Measurements from ENCODE around the gene MYL4. TPM values are rescaled to one million over a fixed set of nuclear protein-coding genes. Genes with fewer than 3 reads are reported as not detected.

The MYL4 gene
- total and polyA plus RNA-seq, 12 donors: 0.36 to 4.9 (median 0.98) TPM; not detected in 6

DNA sequence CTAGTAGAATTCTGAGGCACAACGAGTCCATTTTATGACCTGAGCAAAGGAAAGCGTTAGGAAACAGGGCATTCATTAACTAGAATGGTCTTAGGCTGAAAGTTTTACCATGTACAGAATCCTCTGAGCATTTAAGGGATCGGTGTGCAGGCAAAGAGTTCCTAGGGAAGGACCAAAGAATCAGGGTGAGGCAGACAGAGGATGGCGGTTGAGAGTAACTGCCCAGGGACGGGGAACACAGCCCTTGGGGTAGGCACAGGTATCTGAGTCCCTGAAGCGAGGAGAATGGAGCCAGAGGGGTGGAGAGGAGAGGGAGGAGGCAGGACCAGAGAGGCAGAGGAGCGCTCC lies 30.4 kb downstream of the MYL4 start:
- H3K4me1 ChIP-seq (replicated peaks in 1 of 2): peaks cover 8 to 19% of the 10 kb centered on the region in 2 donors
- intact Hi-C loops (cut with DNase I): loop anchor here in 1 of 2 donors (10.0 kb wide), 1 partner anchor 65 kb away; no protein-coding TSS in a partner anchor
- peak overlapping the region; percentile 52 to 94 (median 70) for H3K27ac ChIP-seq
- TF ChIP-seq, protein P1, sequence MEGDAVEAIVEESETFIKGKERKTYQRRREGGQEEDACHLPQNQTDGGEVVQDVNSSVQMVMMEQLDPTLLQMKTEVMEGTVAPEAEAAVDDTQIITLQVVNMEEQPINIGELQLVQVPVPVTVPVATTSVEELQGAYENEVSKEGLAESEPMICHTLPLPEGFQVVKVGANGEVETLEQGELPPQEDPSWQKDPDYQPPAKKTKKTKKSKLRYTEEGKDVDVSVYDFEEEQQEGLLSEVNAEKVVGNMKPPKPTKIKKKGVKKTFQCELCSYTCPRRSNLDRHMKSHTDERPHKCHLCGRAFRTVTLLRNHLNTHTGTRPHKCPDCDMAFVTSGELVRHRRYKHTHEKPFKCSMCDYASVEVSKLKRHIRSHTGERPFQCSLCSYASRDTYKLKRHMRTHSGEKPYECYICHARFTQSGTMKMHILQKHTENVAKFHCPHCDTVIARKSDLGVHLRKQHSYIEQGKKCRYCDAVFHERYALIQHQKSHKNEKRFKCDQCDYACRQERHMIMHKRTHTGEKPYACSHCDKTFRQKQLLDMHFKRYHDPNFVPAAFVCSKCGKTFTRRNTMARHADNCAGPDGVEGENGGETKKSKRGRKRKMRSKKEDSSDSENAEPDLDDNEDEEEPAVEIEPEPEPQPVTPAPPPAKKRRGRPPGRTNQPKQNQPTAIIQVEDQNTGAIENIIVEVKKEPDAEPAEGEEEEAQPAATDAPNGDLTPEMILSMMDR (IDR thresholded peaks at IDR 0.05): no peak
- TF ChIP-seq POLR2A (IDR thresholded peaks at IDR 0.05): no peak
- no peak for DNase-seq
- H3K9me3 ChIP-seq (replicated peaks in 1 of 3): no peaks in the 10 kb centered on the region
- no peaks in the 10 kb centered on the region for H3K36me3 ChIP-seq (replicated peaks in 1 of 2)
- H3K4me3 ChIP-seq: no peak overlapping the region
- H3K27me3 ChIP-seq: no peaks in the 10 kb centered on the region
- whole genome bisulfite sequencing, 4 donors: 82 to 90% (median 84%) methylated on average over 7 of the region's 7 CpGs

DNA sequence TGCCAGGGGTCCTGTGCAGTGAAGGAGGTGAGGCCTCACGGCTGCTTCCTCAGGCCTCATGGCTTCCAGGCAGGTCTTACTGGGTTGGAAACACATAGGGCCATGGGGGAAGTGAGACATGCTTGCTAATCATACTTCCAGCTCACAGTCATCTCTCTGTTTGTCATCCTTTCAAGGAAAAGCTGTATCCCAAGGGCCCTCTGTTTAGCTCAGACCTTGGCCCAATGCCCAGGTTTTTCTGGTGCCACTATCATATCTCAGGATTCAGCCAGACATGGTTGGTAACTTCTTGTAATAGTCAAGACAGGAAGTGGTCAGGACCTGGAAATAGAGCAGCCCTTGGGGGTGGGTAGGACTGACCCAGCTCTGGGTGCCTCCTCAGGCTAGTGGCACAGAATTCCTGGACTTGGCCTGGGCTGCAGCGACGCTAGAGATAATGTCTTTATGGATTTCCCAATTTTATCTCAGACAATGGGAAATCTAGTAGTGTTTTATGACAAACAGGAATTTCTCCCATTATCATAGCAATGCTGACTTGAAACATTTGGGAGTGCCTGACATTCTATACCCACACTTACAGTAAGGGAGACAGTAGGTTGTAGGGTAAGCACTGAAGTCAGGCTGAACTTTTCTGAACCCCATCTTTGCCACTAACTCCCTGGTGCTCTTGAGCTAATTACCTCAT lies 31.0 kb downstream of the MYL4 start:
- no peak overlapping the region for H3K4me3 ChIP-seq
- TF ChIP-seq POLR2A (IDR thresholded peaks at IDR 0.05): no peak
- TF ChIP-seq, protein P1 (IDR thresholded peaks at IDR 0.05): no peak
- intact Hi-C loops (cut with DNase I): loop anchor here in 1 of 2 donors (10.0 kb wide), 1 partner anchor 65 kb away; no protein-coding TSS in a partner anchor
- peak; percentile 88 to 97 (median 96) for DNase-seq
- H3K36me3 ChIP-seq (replicated peaks in 1 of 2): no peaks in the 10 kb centered on the region
- no peaks in the 10 kb centered on the region for H3K9me3 ChIP-seq (replicated peaks in 1 of 3)
- H3K27me3 ChIP-seq: no peaks in the 10 kb centered on the region
- H3K27ac ChIP-seq: peak overlapping the region; percentile 52 to 94 (median 70)
- WGBS, 4 donors: 0 to 18% (median 7%) methylated on average over 3 of the region's 3 CpGs
- H3K4me1 ChIP-seq (replicated peaks in 1 of 2): peaks cover 8 to 19% of the 10 kb centered on the region in 2 donors

DNA sequence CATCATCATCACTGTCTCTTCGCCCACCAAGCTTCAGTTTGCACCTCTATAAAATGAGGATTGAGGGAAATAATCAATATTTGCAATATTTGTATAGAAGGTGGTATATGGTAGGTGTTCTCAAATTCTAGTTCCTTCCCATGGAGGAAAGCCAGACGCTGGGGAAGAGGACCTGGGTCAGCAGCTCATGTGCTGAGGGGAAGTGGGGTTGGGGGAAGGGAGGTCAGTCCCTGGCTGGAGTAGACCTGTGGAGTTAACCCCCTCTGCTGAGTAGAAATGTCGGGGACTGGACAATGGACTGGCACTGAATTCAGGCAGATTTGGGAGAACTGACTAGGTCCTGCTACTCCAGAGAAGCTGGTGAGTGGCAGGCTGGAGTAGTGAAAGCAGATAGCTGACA lies 31.7 kb downstream of the MYL4 start:
- WGBS, 4 donors: 68 to 85% (median 69%) methylated on average over 3 of the region's 3 CpGs
- TF ChIP-seq, protein P1 (IDR thresholded peaks at IDR 0.05): no peak
- TF ChIP-seq POLR2A (IDR thresholded peaks at IDR 0.05): no peak
- Histone ChIP-seq H3K4me3 (no peak overlapping the region), H3K27ac (peak overlapping the region in 3 of 5 donors; percentile 4 to 94 (median 71)), H3K36me3 (replicated peaks in 1 of 2) (no peaks in the 10 kb centered on the region), H3K4me1 (replicated peaks in 1 of 2) (peaks cover 8 to 19% of the 10 kb centered on the region in 2 donors), H3K9me3 (replicated peaks in 1 of 3) (no peaks in the 10 kb centered on the region), H3K27me3 (no peaks in the 10 kb centered on the region)
- peak in 1 of 7 donors; percentile 19 for DNase-seq
- intact Hi-C loops (cut with DNase I): no loop called here

DNA sequence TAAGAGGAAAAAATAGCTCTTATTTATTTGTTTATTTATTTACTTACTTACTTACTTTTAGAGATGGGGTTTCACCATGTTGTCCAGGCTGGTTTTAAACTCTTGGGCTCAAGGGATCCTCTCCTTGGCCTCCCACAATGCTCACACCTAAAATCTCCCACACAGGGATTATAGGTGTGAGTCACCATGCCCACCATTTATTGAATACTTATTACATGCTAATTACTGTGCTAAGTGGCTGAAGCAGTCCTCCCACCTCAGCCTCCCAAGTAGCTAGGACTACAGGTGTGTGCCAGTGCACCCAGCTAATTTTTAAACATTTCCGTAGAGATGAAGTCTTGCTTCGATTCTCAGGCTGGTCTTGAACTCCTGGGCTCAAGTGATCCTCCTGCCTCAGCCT lies 33.5 kb downstream of the MYL4 start:
- Histone ChIP-seq H3K27me3 (no peaks in the 10 kb centered on the region), H3K4me1 (replicated peaks in 1 of 2) (peaks cover 8 to 19% of the 10 kb centered on the region in 2 donors), H3K27ac (no peak overlapping the region), H3K9me3 (replicated peaks in 1 of 3) (no peaks in the 10 kb centered on the region), H3K36me3 (replicated peaks in 1 of 2) (no peaks in the 10 kb centered on the region), H3K4me3 (no peak overlapping the region)
- 89 to 98% (median 92%) methylated on average over 2 of the region's 2 CpGs for WGBS, 4 donors
- DNase-seq: no peak
- intact Hi-C loops (cut with DNase I): no loop called here
- TF ChIP-seq, protein P1 (IDR thresholded peaks at IDR 0.05): no peak
- TF ChIP-seq POLR2A (IDR thresholded peaks at IDR 0.05): no peak
